SJCRH30 (cell line): ENCODE measurements around the gene BTAF1. TPM values are rescaled to one million over a fixed set of nuclear protein-coding genes. Genes with fewer than 3 reads are reported as not detected.
A peak's percentile ranks its signal among the peaks of the same experiment; 100 is the strongest.
"Not testable (repeated sequence)": the region's sequence is repeated elsewhere in the genome, so short reads cannot be mapped to it uniquely, and the experiment has no call there.

Experiments
- DNase-seq, 2 experiments: peaks; one replicate each; pipeline ENCODE4 v3.0.0-alpha.2; 2015 to 2020
- H3K27ac ChIP-seq: fragments of 250-450 bp; sonication (Bioruptor Pico); 2 replicates; pipeline ENCODE4 v1.5.1; 2020; ENCODE audit warnings: mild to moderate bottlenecking, moderate library complexity
- H3K27me3 ChIP-seq: fragments of 250-450 bp; sonication (Bioruptor Pico); 2 replicates; pipeline ENCODE4 v1.5.1; 2020; ENCODE audit warnings: mild to moderate bottlenecking, moderate library complexity
- H3K36me3 ChIP-seq: fragments of 250-450 bp; sonication (Bioruptor Pico); 2 replicates; pipeline ENCODE4 v1.5.1; 2020; ENCODE audit warnings: mild to moderate bottlenecking, moderate library complexity
- H3K4me1 ChIP-seq: fragments of 250-450 bp; sonication (Bioruptor Pico); 2 replicates; pipeline ENCODE4 v1.5.1; 2020; ENCODE audit warnings: mild to moderate bottlenecking, moderate library complexity
- H3K4me3 ChIP-seq: fragments of 250-450 bp; sonication (Bioruptor Pico); 2 replicates; pipeline ENCODE4 v1.5.1; 2020; ENCODE audit warnings: mild to moderate bottlenecking, moderate library complexity
- H3K9me3 ChIP-seq: fragments of 250-450 bp; sonication (Bioruptor Pico); replicated peaks from 2 replicates; pipeline ENCODE4 v1.5.1; 2020; ENCODE audit warnings: mild to moderate bottlenecking, moderate library complexity
- total RNA-seq: library from RNA; depleted of rRNA; stranded (reverse); fragments of >200 nt; shearing (Covaris generic); gene quantifications from 2 replicates; pipeline ENCODE4 v1.2.3, GENCODE V29; 2014

The BTAF1 gene
- total RNA-seq, 1 experiment from 2014 or later = 26.3 TPM

GRCh38 chr10:91980319-91980718 lies 56.7 kb downstream of the BTAF1 start:
- DNase-seq = no peak
- Histone ChIP-seq H3K36me3 (peaks cover 8% of the 10 kb centered on the region; the same call in 1 of the 2 replicates), H3K27ac (no peak overlapping the region), H3K4me3 (no peak overlapping the region), H3K27me3 (no peaks in the 10 kb centered on the region), H3K4me1 (no peaks in the 10 kb centered on the region), H3K9me3 (no peaks in the 10 kb centered on the region)

- no peak overlapping the region for H3K4me3 ChIP-seq
- no peak for DNase-seq
- H3K27ac ChIP-seq = no peak overlapping the region
- no peaks in the 10 kb centered on the region for H3K4me1 ChIP-seq
- peaks cover 16% of the 10 kb centered on the region; the same call in 1 of the 2 replicates for H3K36me3 ChIP-seq
- H3K9me3 ChIP-seq = no peaks in the 10 kb centered on the region
- H3K27me3 ChIP-seq = no peaks in the 10 kb centered on the region
These were observed 59.8 kb downstream of the BTAF1 start for GRCh38 chr10:91983416-91983815.

DNA sequence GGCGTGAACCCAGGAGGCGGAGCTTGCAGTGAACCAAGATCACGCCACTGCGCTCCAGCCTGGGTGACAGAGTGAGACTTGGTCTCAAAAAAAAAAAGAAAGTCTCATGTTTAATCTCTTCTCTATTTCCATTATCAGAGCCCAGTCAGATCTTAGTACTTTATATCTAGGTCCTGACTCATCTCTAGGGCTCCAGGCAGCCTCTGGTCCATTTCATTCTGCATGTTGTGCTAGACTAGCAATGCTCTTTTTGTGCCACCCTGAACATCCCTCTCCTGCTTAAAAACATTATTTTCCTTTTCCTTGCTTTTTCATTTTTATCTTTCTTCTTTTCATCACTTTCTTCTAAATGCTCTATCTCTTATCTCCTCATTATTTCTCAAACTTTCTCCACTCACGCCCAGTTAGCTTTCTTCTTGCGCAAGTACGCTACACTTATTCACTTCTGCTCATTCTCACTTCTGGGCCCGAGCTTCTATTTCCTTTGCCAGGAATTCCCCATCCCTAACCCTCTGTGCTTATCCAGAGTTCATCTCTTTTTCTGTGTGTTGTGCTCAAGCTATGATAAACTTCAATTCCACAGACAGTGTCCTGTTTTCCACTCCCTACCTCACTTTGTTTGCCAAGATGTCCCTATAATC lies 63.9 kb downstream of the BTAF1 start:
- H3K27me3 ChIP-seq = no peaks in the 10 kb centered on the region
- no peaks in the 10 kb centered on the region for H3K4me1 ChIP-seq
- 0 out of 2 replicates have a peak, but pooled peaks cover 14% of the 10 kb centered on the region for H3K36me3 ChIP-seq
- no peak overlapping the region for H3K27ac ChIP-seq
- no peaks in the 10 kb centered on the region for H3K9me3 ChIP-seq
- no peak for DNase-seq
- no peak overlapping the region for H3K4me3 ChIP-seq

DNA sequence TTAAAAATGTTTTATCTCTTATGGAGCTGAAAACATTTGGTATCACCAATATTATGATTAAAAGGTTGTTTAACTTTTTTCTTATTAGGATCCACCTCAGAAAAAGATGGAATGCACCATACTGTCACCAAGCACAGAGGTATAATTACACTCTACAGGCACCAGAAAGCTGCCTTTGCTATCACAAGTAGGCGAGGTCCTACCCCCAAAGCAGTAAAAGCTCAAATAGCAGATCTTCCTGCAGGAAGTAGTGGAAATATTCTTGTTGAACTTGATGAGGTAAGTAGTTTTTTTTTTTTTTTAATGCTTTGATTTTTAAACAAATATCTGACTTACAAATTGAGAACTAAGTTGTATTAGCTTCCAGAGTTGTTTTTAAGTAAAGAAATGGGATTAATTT lies 68.5 kb downstream of the BTAF1 start:
- H3K27ac ChIP-seq = no peak overlapping the region

GRCh38 chr10:91996266-91996665 lies 72.7 kb downstream of the BTAF1 start:
- Histone ChIP-seq H3K27ac (no peak overlapping the region), H3K27me3 (no peaks in the 10 kb centered on the region), H3K4me1 (no peaks in the 10 kb centered on the region), H3K36me3 (peaks cover 2% of the 10 kb centered on the region; the same call in 1 of the 2 replicates), H3K4me3 (no peak overlapping the region), H3K9me3 (no peaks in the 10 kb centered on the region)
- DNase-seq = no peak

More for the DNA sequence above, 68.5 kb downstream of the BTAF1 start:
- Histone ChIP-seq H3K4me1 (no peaks in the 10 kb centered on the region), H3K27me3 (no peaks in the 10 kb centered on the region), H3K9me3 (no peaks in the 10 kb centered on the region), H3K36me3 (peaks cover 6% of the 10 kb centered on the region; the same call in 1 of the 2 replicates), H3K4me3 (no peak overlapping the region)
- no peak for DNase-seq

GRCh38 chr10:92001581-92001980 lies 78.0 kb downstream of the BTAF1 start:
- Histone ChIP-seq H3K4me3 (no peak overlapping the region), H3K36me3 (no peaks in the 10 kb centered on the region), H3K9me3 (no peaks in the 10 kb centered on the region), H3K27me3 (no peaks in the 10 kb centered on the region), H3K27ac (no peak overlapping the region), H3K4me1 (no peaks in the 10 kb centered on the region)
- no peak for DNase-seq

DNA sequence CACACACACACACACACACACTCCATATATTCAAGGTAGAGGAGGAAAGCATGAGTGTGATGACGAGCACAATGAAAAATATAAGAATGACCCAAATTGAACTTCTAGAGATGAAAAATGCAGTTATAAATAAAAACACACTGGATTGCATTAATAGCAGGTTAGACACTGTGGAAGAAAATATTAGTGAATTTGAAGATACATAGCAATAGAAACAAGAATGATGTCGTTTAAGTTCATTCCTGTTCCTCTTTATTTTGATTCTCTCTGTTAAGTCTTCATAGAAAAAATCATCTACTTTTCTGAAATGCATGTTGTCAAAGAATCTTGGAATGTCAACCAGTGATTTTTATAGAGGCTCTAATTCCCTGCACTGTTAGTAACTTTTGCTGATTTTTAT lies 78.4 kb downstream of the BTAF1 start:
- Histone ChIP-seq H3K9me3 (no peaks in the 10 kb centered on the region), H3K27me3 (no peaks in the 10 kb centered on the region), H3K4me3 (no peak overlapping the region), H3K4me1 (no peaks in the 10 kb centered on the region), H3K36me3 (no peaks in the 10 kb centered on the region), H3K27ac (no peak overlapping the region)
- DNase-seq = no peak

GRCh38 chr10:92003258-92003657 lies 79.7 kb downstream of the BTAF1 start:
- Histone ChIP-seq H3K36me3 (no peaks in the 10 kb centered on the region), H3K27me3 (no peaks in the 10 kb centered on the region), H3K9me3 (no peaks in the 10 kb centered on the region), H3K4me3 (no peak overlapping the region), H3K27ac (no peak overlapping the region), H3K4me1 (no peaks in the 10 kb centered on the region)
- DNase-seq = no peak

DNA sequence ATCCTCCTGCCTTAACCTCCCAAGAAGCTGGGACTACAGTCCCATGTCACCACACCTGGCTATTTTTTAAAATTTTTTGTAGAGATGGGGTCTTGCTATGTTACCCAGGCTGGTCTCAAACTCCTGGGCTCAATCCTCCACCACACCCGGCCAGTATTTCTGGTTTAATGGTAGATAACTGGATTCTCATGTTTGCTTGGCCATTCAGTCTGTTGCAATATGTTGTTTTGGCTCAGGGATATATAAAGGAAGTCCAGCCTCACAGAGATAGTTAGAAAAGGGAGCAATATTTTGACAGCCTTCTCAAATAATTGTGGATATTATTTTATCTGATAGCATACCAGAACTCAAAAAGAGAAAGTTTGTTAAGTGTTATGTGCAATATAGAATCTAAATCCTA lies 82.4 kb downstream of the BTAF1 start:
- Histone ChIP-seq H3K9me3 (no peaks in the 10 kb centered on the region), H3K4me3 (no peak overlapping the region), H3K27me3 (no peaks in the 10 kb centered on the region), H3K36me3 (peaks cover 2% of the 10 kb centered on the region; the same call in 1 of the 2 replicates), H3K27ac (no peak overlapping the region), H3K4me1 (no peaks in the 10 kb centered on the region)
- DNase-seq = no peak

DNA sequence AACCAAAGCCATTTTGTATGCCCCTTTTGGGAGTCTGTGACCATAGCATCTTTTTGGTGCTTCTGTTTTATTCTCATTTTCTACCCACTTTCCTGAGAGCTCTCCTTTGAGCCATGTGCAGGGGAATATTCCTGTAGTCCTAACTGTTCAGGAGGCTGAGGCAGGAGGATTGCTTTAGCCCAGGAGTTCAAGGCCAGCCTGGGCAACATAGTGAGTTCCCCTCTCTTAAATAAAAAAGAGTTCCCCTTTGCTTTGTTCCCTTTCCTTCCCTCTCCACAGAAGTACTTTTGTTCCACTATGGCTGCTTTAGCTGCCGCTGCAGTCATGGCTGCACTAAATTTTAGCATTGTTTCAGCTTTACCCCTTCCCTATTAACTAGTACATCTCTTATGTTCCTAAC lies 85.9 kb downstream of the BTAF1 start:
- H3K4me3 ChIP-seq = no peak overlapping the region
- H3K9me3 ChIP-seq = no peaks in the 10 kb centered on the region
- no peak overlapping the region for H3K27ac ChIP-seq
- no peaks in the 10 kb centered on the region for H3K27me3 ChIP-seq
- H3K4me1 ChIP-seq = no peaks in the 10 kb centered on the region
- DNase-seq = no peak
- peaks cover 2% of the 10 kb centered on the region; the same call in 1 of the 2 replicates for H3K36me3 ChIP-seq

- Histone ChIP-seq H3K27me3 (no peaks in the 10 kb centered on the region), H3K9me3 (no peaks in the 10 kb centered on the region), H3K4me1 (no peaks in the 10 kb centered on the region), H3K4me3 (no peak overlapping the region), H3K36me3 (peaks cover 3% of the 10 kb centered on the region), H3K27ac (no peak overlapping the region)
- DNase-seq = no peak
These were observed 86.6 kb downstream of the BTAF1 start for GRCh38 chr10:92010047-92010735.

GRCh38 chr10:92011560-92012214 lies 88.1 kb downstream of the BTAF1 start:
- H3K36me3 ChIP-seq = peaks cover 9% of the 10 kb centered on the region
- H3K27ac ChIP-seq = no peak overlapping the region
- no peaks in the 10 kb centered on the region for H3K27me3 ChIP-seq
- no peak overlapping the region for H3K4me3 ChIP-seq
- H3K4me1 ChIP-seq = no peaks in the 10 kb centered on the region
- H3K9me3 ChIP-seq = no peaks in the 10 kb centered on the region
- DNase-seq = no peak

DNA sequence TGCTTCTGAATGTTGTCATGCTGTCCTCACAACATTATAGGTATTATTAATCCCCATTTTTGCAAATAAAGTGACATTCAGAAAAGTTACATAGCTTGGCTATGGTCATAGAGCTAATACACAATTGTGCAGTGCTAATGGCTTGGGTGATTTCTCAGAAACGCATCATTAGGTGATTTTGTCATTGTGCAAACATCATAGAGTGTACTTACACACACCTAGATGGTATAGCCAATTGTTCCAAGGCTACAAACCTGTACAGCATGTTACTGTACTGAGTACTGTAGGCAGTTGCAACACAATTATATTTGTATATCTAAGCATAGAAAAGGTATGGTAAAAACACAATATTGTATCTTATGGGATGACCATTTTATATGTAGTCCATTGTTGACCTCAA lies 91.0 kb downstream of the BTAF1 start:
- H3K4me3 ChIP-seq = no peak overlapping the region
- no peak for DNase-seq
- peaks cover 11% of the 10 kb centered on the region for H3K36me3 ChIP-seq
- H3K4me1 ChIP-seq = no peaks in the 10 kb centered on the region
- no peak overlapping the region for H3K27ac ChIP-seq
- H3K27me3 ChIP-seq = no peaks in the 10 kb centered on the region
- H3K9me3 ChIP-seq = no peaks in the 10 kb centered on the region

DNA sequence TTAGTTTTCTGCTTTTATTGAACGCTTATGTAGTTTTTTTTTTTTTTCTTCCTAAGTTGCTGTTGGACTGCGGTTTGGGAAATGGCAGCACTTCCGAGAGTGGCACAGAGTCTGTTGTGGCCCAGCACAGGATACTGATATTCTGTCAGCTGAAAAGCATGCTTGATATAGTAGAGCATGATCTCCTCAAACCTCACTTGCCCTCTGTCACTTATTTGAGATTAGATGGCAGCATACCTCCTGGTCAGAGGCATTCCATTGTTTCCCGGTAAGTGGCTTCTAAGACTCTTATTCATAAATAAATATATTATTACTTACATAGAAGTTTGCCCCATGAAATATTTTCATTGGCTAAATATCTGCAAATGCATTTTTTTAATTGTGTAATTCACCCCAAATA lies 101.1 kb downstream of the BTAF1 start:
- no peak overlapping the region for H3K27ac ChIP-seq
- no peaks in the 10 kb centered on the region for H3K4me1 ChIP-seq
- no peak for DNase-seq
- H3K36me3 ChIP-seq = no peaks in the 10 kb centered on the region; the same call in 1 of the 2 replicates
- H3K27me3 ChIP-seq = no peaks in the 10 kb centered on the region
- H3K4me3 ChIP-seq = no peak overlapping the region
- H3K9me3 ChIP-seq = no peaks in the 10 kb centered on the region

GRCh38 chr10:92025340-92025739 lies 101.8 kb downstream of the BTAF1 start:
- H3K4me1 ChIP-seq, H3K27ac ChIP-seq, H3K9me3 ChIP-seq, H3K36me3 ChIP-seq, H3K4me3 ChIP-seq, H3K27me3 ChIP-seq: not testable (repeated sequence)
- peak; percentile 4 to 7 for DNase-seq
